GM10266 (cell line): Measurements from ENCODE around the gene GANC.
"Not testable (repeated sequence)": the region's sequence is repeated elsewhere in the genome, so short reads cannot be mapped to it uniquely, and the experiment has no call there.

Experiments used
- DNase-seq: peaks from one replicate; pipeline ENCODE4 v3.0.0; 2012; ENCODE audit errors: extremely low spot score
- CTCF ChIP-seq: IDR thresholded peaks from 2 replicates; pipeline ENCODE4 v1.5.1; 2012; ENCODE audit warnings: mild to moderate bottlenecking, low read depth; ENCODE audit not compliant: control insufficient read depth, insufficient read depth; ENCODE audit errors: missing control alignments

Gene GANC

GRCh38 chr15:42272939-42273899 is at the start of gene GANC, which contains the start of gene TMEM87A:
Gene GANC (plus strand): TSS chr15:42273201. CDS start chr15:42274482, 1,281 bp downstream.
Gene TMEM87A (minus strand): TSS chr15:42273433. CDS start chr15:42273398, 35 bp downstream.
- TF ChIP-seq CTCF, result no peak

GRCh38 chr15:42226648-42227047 is 46.4 kb upstream of the GANC start:
- no peak for TF ChIP-seq CTCF
- no peak for DNase-seq

More at GRCh38 chr15:42272939-42273899, at the start of gene GANC, which contains the start of gene TMEM87A:
- peak; percentile 89 for DNase-seq

GRCh38 chr15:42228036-42228435 is 45.0 kb upstream of the GANC start:
- DNase-seq, result no peak
- no peak for TF ChIP-seq CTCF

- not testable (repeated sequence) for DNase-seq
Measured at GRCh38 chr15:42228981-42229380, 44.0 kb upstream of the GANC start.

- no peak for TF ChIP-seq CTCF
- no peak for DNase-seq
Measured at GRCh38 chr15:42231088-42231487, 41.9 kb upstream of the GANC start.

DNA sequence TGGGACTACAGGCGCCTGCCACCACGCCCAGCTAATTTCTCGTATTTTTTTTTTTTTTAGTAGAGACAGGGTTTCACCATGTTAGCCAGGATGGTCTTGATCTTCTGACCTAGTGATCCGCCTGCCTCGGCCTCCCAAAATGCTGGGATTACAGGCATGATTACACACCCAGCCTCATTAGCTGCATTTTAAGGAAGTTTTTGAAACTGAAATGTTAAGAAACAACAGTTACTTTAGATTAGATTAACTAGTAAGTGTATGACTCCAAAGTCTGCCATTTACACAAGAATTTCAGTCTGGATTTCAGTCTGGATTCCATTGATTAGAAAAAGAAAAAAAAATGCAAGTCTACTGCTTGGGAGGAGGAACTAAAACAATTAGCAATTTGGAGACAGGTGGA is 40.4 kb upstream of the GANC start:
- no peak for TF ChIP-seq CTCF
- no peak for DNase-seq

GRCh38 chr15:42233107-42233506 is 39.9 kb upstream of the GANC start:
- no peak for TF ChIP-seq CTCF
- no peak for DNase-seq
